IPS DF 4.7 (cell line): ENCODE measurements around the gene BEND6.

Source experiments
- DNase-seq: peaks from one replicate; pipeline ENCODE4 v3.0.0-alpha.2; 2013; ENCODE audit warnings: low spot score; ENCODE audit errors: extremely low read depth

Gene BEND6

DNA sequence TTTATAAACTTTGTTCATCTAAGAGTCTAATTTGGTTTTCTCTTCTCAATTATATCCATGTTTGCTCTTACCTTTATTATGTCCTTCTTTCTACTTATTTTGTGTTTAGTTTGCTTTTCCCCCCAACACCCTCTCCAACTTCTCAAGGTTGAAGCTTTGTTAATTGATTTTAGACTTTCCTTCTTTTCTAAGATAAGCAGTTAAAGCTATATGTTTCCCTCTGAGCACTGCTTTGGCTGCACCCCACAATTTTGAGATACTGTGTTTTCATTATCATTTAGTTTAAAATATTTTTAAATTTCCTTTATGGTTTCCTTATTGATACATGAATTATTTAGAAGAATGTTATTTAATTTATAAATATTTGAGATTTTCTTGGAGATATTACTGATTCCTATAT is 13.9 kb upstream of the BEND6 start:
- DNase-seq, result no peak

GRCh38 chr6:56944661-56945060 is 10.2 kb upstream of the BEND6 start:
- DNase-seq, result no peak

GRCh38 chr6:56946368-56946767 is 8.5 kb upstream of the BEND6 start:
- no peak for DNase-seq

- no peak for DNase-seq
Measured at GRCh38 chr6:56947924-56948323, 7.0 kb upstream of the BEND6 start.

DNA sequence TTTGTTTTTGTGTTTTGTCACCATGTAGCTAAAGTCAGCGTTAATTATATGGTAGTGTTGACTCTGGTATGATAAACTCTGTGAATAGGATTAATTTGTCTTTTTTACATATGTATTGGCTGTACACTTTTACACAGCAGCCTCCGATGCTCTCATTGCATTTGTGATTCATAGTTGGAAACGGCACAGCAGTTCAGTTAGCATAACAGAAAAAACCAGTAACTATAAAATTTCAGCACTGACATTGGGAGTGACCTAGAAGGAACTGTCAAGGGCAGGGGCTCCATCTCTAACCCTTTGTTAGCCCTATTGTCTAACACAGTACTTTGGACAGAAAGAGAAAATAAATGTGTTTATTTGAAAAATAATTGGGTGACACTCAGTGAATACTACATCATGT is 5.6 kb upstream of the BEND6 start:
- no peak for DNase-seq

GRCh38 chr6:56949925-56950495 is 4.9 kb upstream of the BEND6 start:
- no peak for DNase-seq

GRCh38 chr6:56951049-56951831 is 3.7 kb upstream of the BEND6 start:
- DNase-seq, result no peak

- DNase-seq, result no peak
Measured at GRCh38 chr6:56953597-56954402, 1.1 kb upstream of the BEND6 start.

- DNase-seq, result no peak
Measured at GRCh38 chr6:56955171-56956155, 556 bp downstream of the BEND6 start.

DNA sequence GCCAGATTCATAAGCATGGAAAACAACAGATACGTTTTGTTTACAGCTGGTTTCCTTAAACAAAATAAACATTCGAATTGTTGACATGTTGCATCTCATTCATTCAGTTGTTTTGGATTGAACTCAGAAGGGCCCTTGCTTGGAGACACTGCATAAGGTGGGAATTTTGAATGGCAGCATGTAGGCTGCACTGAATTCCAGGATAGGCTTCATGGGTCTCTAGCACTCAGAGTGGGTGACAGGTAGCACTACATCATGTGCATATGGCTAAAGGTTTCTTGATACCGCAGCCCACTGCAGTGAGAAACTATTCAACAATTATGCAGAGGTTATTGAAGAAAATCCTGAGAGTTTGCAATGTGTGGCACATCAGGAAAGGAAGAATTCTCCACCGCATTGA is 1.6 kb downstream of the BEND6 start:
- DNase-seq, result no peak

GRCh38 chr6:56957856-56958255 is 2.9 kb downstream of the BEND6 start:
- DNase-seq, result no peak

GRCh38 chr6:56958481-56958880 is 3.6 kb downstream of the BEND6 start:
- DNase-seq, result no peak

DNA sequence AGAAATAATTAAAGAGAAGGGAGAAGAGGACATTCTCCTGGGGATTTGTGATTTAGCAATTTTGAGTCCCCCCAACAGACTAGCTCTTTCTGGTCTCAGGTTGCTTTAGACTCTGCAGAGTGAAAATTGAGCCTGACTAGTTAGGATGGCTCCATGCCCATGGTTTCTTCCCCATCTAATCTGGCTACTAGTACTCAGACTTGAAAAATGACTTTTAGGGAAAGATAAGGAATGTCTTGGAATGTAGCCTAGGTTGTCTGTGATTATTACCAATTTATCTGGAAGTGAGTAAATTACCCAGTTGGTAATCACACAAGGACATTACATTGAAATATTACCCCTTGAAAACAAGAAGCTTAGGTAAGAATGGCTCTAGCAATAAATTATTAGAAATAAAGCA is 4.2 kb downstream of the BEND6 start:
- no peak for DNase-seq

- no peak for DNase-seq
Measured at GRCh38 chr6:56959938-56960337, 5.0 kb downstream of the BEND6 start.

GRCh38 chr6:56961151-56961550 is 6.2 kb downstream of the BEND6 start:
- no peak for DNase-seq

GRCh38 chr6:56962441-56962840 is 7.5 kb downstream of the BEND6 start:
- DNase-seq, result no peak

DNA sequence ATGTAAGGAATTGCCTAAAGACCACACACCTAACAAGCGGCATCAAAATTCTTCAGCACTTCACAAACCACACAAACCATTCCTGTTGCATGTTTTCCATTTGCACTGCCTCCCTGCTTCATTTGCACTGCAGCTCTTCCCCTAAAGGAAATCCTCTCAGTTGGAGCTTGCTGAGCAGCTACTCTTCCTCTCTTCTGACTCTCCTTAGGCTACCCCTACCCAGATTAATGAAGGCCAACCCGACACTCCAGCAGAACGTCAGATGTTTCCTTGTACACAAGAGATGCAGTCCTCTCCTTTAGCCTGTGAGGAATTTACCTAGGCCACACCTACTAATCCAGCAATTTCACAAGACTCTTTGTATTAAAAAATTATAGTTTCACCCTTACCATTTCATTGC is 8.1 kb downstream of the BEND6 start:
- no peak for DNase-seq

- DNase-seq, result no peak
Measured at GRCh38 chr6:56963793-56964192, 8.9 kb downstream of the BEND6 start.

- DNase-seq, result no peak
Measured at GRCh38 chr6:56965126-56965525, 10.2 kb downstream of the BEND6 start.

- DNase-seq, result no peak
Measured at GRCh38 chr6:56970849-56971248, 15.9 kb downstream of the BEND6 start.

- DNase-seq, result no peak
Measured at GRCh38 chr6:56977192-56977591, 22.3 kb downstream of the BEND6 start.
